Lung (tissue), 13 donors: Measurements from ENCODE around the gene C18orf54. TPM values are rescaled to one million over a fixed set of nuclear protein-coding genes. Genes with fewer than 3 reads are reported as not detected.

ENCODE experiments used
- ATAC-seq: fragments of 200-7000 bp; cut with Tn5 transposase; one replicate; pipeline ENCODE4 v1.9.1; 2020; ENCODE audit warnings: moderate number of reproducible peaks; ENCODE audit not compliant: insufficient read depth, low FRiP score
- DNase-seq, 3 donors: peaks; one replicate each; pipeline ENCODE4 v3.0.0-alpha.2; 2013 to 2017
- H3K27ac ChIP-seq, 2 donors: one replicate each; pipeline ENCODE4 v1.5.1; 2013; ENCODE audit warnings: mild to moderate bottlenecking in 2 of 2, moderate library complexity in 2 of 2, control low read depth in 1 of 2, inconsistent platforms in 1 of 2, low read depth in 1 of 2, low read length in 1 of 2
- H3K27me3 ChIP-seq, 3 donors: one replicate each; pipeline ENCODE4 v1.5.1; 2013; ENCODE audit warnings: low read length in 2 of 3; ENCODE audit not compliant: control insufficient read depth in 3 of 3, insufficient read depth in 3 of 3
- H3K36me3 ChIP-seq, 4 donors: one replicate each; pipeline ENCODE4 v1.5.1; 2013; ENCODE audit warnings: low read length in 4 of 4, mild to moderate bottlenecking in 1 of 4, moderate library complexity in 1 of 4; ENCODE audit not compliant: control insufficient read depth in 4 of 4, insufficient read depth in 4 of 4
- H3K4me1 ChIP-seq, 5 donors: one replicate each; pipeline ENCODE4 v1.5.1; 2013; ENCODE audit warnings: low read length in 5 of 5, mild to moderate bottlenecking in 2 of 5, moderate library complexity in 1 of 5; ENCODE audit not compliant: control insufficient read depth in 5 of 5, insufficient read depth in 5 of 5
- H3K4me3 ChIP-seq: one replicate; pipeline ENCODE4 v1.5.1; 2013; ENCODE audit warnings: mild to moderate bottlenecking, control low read depth, moderate library complexity
- H3K9ac ChIP-seq, 2 donors: one replicate each; pipeline ENCODE4 v1.5.1; 2013; ENCODE audit warnings: low read length in 2 of 2, control low read depth in 1 of 2; ENCODE audit not compliant: insufficient read depth in 1 of 2
- H3K9me3 ChIP-seq, 4 donors: one replicate each; pipeline ENCODE4 v1.5.1; 2013; ENCODE audit warnings: low read length in 3 of 4, mild to moderate bottlenecking in 1 of 4, moderate library complexity in 1 of 4; ENCODE audit not compliant: control insufficient read depth in 4 of 4, insufficient read depth in 3 of 4
- WGBS, 2 donors: extraction: QIAGEN DNeasy Blood & Tissue Kit; methylation state at CpG; one replicate each; pipeline ENCODE4 v1.1.7; 2013; 5-methylcytosine and 5-hydroxymethylcytosine counted together
- polyA plus RNA-seq, 2 donors: library from polyadenylated mRNA; stranded (reverse); fragments of 200-250 nt; gene quantifications; one replicate each; pipeline ENCODE4 v1.2.1, GENCODE V29; 2013
- small RNA-seq: library from RNA; depleted of rRNA; stranded (forward); fragments of <200 nt; gene quantifications from one replicate; pipeline ENCODE3, GENCODE V24; 2014; ENCODE audit warnings: low replicate concordance
- total RNA-seq, 2 donors: library from RNA; depleted of rRNA in 1 of 2; stranded (reverse); fragments of >200 nt in 1 of 2; gene quantifications; one replicate each; pipeline ENCODE4 v1.2.1, GENCODE V29; 2014 to 2021
- TF ChIP-seq, protein P1 (sequence below): IDR thresholded peaks from 2 replicates; pipeline ENCODE4 v1.5.1; 2012; ENCODE audit warnings: mild to moderate bottlenecking; ENCODE audit errors: control extremely low read depth, extremely low read depth
- donor health status: control.
- donor health status: control.
- donor health status: Bipolar disorder and iron deficiency.
- donor health status: healthy.
- donor health status: DM: yes; HTN: yes; CAD: no.

Gene C18orf54
- total and polyA plus RNA-seq, 4 donors: 0.49 to 11.6 (median 1.3) TPM

DNA sequence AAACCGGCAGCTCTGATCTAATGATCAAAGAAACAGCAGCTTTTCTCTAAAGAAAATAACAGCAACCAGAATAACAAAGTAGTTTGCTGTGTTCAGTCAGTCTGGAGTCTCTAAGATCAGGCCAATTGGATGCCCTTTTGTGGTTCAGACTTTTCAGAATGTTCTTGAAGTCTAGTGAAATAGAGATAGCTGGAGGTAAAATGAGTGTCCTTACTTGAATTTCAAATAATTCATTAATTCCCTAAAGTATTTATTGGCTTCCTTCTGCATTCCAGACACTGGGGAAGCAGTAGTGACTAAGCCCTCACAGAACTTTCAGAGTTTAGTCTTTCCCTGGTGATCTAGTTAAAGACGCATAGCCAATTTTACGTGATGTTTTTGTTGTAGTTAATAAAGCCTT lies 58.7 kb downstream of the C18orf54 start:
- DNase-seq (peak in 2 of 3 donors; percentile 52 to 65), ATAC-seq (no peak)
- Histone ChIP-seq H3K9ac (no peak overlapping the region), H3K27me3 (no peaks in the 10 kb centered on the region), H3K9me3 (no peaks in the 10 kb centered on the region), H3K27ac (no peak overlapping the region), H3K4me3 (no peak overlapping the region), H3K36me3 (no peaks in the 10 kb centered on the region), H3K4me1 (peaks cover 0 to 4% (median 0%) of the 10 kb centered on the region in 5 donors)
- TF ChIP-seq, protein P1, sequence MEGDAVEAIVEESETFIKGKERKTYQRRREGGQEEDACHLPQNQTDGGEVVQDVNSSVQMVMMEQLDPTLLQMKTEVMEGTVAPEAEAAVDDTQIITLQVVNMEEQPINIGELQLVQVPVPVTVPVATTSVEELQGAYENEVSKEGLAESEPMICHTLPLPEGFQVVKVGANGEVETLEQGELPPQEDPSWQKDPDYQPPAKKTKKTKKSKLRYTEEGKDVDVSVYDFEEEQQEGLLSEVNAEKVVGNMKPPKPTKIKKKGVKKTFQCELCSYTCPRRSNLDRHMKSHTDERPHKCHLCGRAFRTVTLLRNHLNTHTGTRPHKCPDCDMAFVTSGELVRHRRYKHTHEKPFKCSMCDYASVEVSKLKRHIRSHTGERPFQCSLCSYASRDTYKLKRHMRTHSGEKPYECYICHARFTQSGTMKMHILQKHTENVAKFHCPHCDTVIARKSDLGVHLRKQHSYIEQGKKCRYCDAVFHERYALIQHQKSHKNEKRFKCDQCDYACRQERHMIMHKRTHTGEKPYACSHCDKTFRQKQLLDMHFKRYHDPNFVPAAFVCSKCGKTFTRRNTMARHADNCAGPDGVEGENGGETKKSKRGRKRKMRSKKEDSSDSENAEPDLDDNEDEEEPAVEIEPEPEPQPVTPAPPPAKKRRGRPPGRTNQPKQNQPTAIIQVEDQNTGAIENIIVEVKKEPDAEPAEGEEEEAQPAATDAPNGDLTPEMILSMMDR: no peak
- WGBS, 2 donors: 73 to 85% methylated on average over 3 of the region's 3 CpGs

DNA sequence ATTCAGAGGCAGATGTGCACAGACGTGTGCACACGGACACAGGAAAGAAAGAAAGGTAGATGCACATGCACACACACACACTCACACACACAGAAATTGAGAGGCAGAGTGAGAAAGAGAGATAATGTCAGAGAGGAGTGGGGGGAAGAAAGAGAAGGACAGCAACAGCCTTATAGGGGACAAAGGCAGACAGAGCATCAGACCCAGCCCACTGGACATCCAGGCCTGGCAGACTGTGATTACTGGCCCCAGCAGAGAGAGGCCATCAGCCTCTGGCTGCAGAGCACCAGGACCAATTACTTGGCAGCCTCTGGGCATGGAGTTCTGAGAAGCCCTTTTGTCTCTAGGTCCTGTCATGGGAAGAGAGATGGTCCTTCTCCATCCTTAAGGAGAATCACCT lies 66.1 kb downstream of the C18orf54 start:
- ATAC-seq: no peak
- 36 to 48% methylated on average over 2 of the region's 2 CpGs for WGBS, 2 donors
- TF ChIP-seq, protein P1: no peak
- H3K4me1 ChIP-seq: no peaks in the 10 kb centered on the region
- no peak overlapping the region for H3K9ac ChIP-seq
- no peak overlapping the region for H3K4me3 ChIP-seq
- H3K27me3 ChIP-seq: peaks cover 0 to 4% (median 0%) of the 10 kb centered on the region in 3 donors
- H3K27ac ChIP-seq: no peak overlapping the region
- H3K36me3 ChIP-seq: no peaks in the 10 kb centered on the region
- no peak for DNase-seq
- no peaks in the 10 kb centered on the region for H3K9me3 ChIP-seq

DNA sequence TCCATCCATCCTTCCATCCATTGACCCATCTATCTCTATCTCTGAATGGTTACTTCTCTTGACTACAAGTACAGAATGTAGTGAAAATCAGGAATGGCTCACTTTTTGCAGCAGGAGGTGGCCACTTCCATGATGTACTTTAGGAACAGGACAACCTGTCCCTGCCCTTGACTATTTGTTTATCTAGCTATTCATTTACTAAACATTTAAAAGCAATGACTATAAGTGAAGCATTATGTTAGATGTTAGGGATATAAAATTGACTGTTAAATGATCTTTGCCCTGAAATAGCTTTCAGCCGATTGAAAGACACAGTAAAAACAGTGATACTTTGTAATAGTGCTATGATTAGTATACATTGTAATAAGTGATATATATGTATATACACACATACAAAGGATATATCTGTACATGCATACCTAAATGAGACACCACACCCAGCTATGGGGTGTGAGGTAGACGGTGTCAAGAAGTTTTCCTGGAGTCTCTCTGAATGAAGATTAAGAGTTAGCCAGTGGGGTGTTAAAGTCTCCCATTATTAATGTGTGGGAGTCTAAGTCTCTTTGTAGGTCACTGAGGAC lies 68.5 kb downstream of the C18orf54 start:
- Histone ChIP-seq H3K36me3 (no peaks in the 10 kb centered on the region), H3K27me3 (peaks cover 0 to 11% (median 3%) of the 10 kb centered on the region in 3 donors), H3K27ac (no peak overlapping the region), H3K9me3 (no peaks in the 10 kb centered on the region), H3K9ac (no peak overlapping the region), H3K4me3 (no peak overlapping the region), H3K4me1 (no peaks in the 10 kb centered on the region)
- 70 to 76% methylated on average over 2 of the region's 2 CpGs for WGBS, 2 donors
- TF ChIP-seq, protein P1: no peak
- DNase-seq: no peak
- no peak for ATAC-seq

Small RNAs within 50 kb of the gene (small RNA-seq; reads per million reads assigned to genes)
- gene SNRPGP2: 0.10 reads per million

Other genes with a start within 250 kb of the C18orf54 start
- 10 to 100 TPM; 29.5 to 91.0 TPM for gene MBD2, start 133.2 kb upstream of the C18orf54 start, total RNA-seq
- 10 to 100 TPM; 35.4 to 36.8 TPM for gene MBD2, start 133.2 kb upstream of the C18orf54 start, polyA plus RNA-seq
- 10 to 100 TPM; 25.9 to 66.5 TPM for gene POLI, start 88.4 kb upstream of the C18orf54 start, total RNA-seq
- gene POLI, start 88.4 kb upstream of the C18orf54 start, polyA plus RNA-seq: 10 to 100 TPM in 1 of 2 donors, 1 to 10 TPM in 1; 8.6 to 24.1 TPM
- gene STARD6, start within 50 bp of the C18orf54 start, total RNA-seq: not detected
- under 1 TPM in 1 of 2 donors, not detected in 1; 0.07 TPM for gene STARD6, start within 50 bp of the C18orf54 start, polyA plus RNA-seq
- not detected for gene DYNAP, start 233.3 kb downstream of the C18orf54 start, total RNA-seq
- not detected for gene DYNAP, start 233.3 kb downstream of the C18orf54 start, polyA plus RNA-seq